Cardiac fibroblast (primary cell): ENCODE results near the gene ARR3.
A peak's percentile ranks its signal among the peaks of the same experiment; 100 is the strongest.
"Not testable (repeated sequence)": the region's sequence is repeated elsewhere in the genome, so short reads cannot be mapped to it uniquely, and the experiment has no call there.

Source experiments
- DNase-seq, 2 donors: peaks; one replicate each; pipeline versions ENCODE4 v3.0.0 to v3.0.0-alpha.2; 2010; ENCODE audit warnings: low read depth in 2 of 2
- H3K4me3 ChIP-seq, 2 donors: replicated peaks in 1 of 2; 1 replicate in 1 of 2; 2 replicates in 1 of 2; pipeline ENCODE4 v1.5.1; 2011; ENCODE audit warnings: low read depth in 2 of 2, low read length in 2 of 2, mild to moderate bottlenecking in 2 of 2, moderate library complexity in 1 of 2
- TF ChIP-seq, protein P1 (sequence below): IDR thresholded peaks from one replicate; pipeline ENCODE4 v1.5.1; 2011; ENCODE audit warnings: low read depth, mild to moderate bottlenecking, low read length, inconsistent platforms

The ARR3 gene

DNA sequence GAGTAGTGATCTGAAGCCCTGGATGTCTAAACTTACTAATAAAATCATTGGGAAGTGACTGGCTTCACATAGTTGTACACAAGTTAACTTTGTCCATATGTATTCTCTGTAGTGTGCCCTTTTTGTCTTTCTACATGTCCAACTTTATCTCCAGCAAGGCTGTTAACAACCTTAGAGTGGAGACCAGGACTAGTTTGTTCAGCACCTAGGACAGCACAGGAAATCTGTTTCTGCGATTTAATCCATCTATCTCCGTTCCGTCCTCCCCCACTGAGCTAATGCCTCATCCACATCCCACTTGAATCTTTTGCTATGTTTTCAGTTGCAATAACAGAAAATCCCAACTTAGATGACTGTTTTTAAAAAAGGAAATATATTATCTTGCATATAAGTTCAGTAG, 3.4 kb upstream of the ARR3 start:
- no peak overlapping the region for H3K4me3 ChIP-seq
- peak in 1 of 2 donors; percentile 2 for DNase-seq
- TF ChIP-seq, protein P1, sequence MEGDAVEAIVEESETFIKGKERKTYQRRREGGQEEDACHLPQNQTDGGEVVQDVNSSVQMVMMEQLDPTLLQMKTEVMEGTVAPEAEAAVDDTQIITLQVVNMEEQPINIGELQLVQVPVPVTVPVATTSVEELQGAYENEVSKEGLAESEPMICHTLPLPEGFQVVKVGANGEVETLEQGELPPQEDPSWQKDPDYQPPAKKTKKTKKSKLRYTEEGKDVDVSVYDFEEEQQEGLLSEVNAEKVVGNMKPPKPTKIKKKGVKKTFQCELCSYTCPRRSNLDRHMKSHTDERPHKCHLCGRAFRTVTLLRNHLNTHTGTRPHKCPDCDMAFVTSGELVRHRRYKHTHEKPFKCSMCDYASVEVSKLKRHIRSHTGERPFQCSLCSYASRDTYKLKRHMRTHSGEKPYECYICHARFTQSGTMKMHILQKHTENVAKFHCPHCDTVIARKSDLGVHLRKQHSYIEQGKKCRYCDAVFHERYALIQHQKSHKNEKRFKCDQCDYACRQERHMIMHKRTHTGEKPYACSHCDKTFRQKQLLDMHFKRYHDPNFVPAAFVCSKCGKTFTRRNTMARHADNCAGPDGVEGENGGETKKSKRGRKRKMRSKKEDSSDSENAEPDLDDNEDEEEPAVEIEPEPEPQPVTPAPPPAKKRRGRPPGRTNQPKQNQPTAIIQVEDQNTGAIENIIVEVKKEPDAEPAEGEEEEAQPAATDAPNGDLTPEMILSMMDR: no peak

DNA sequence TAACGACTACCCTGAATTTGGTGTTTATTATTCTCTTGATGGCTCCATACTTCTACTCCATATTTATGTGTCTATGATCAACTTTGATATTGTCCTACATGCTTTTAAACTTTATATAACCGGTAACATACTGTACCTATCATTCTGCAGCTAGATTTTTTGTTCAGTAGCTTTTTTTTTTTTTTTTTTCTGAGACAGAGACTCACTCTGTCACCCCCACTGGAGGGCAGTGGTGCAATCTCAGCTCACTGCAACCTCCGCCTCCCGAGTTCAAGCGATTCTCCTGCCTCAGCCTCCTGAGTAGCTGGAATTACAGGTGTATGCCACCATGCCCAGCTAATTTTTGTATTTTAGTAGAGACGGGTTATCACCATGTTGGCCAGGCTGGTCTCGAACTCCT, 5.9 kb downstream of the ARR3 start:
- DNase-seq, H3K4me3 ChIP-seq: not testable (repeated sequence)

DNA sequence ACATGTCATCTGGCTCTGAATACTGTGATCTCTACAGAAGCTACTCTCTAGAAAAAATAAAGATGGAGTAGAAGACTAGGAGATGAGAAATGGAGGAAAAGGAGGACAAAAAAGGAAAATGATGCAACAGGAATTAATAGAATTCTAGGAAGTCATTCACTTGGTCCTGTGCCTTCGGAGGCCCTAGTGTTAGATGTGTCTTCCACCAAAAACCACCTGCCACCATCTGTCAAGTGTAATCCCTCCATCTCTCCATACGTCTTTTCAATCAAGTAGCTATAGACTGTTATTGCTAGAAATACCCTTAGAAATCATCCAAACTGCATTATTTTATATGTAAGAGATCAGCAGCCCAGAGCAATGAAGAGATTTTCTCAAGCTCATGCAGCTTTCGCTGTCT, 10.9 kb downstream of the ARR3 start:
- TF ChIP-seq, protein P1: no peak
- no peak overlapping the region for H3K4me3 ChIP-seq
- DNase-seq: no peak

GRCh38 chrX:70280573-70280972, 12.4 kb downstream of the ARR3 start:
- no peak for DNase-seq
- TF ChIP-seq, protein P1: no peak
- H3K4me3 ChIP-seq: no peak overlapping the region

- DNase-seq: no peak
- no peak within 1 kb of the TSS for H3K4me3 ChIP-seq
- TF ChIP-seq, protein P1: no peak
Observed at GRCh38 chrX:70281951-70282350, 13.8 kb downstream of the ARR3 start, which contains the start of gene RAB41. TSS of gene RAB41 (plus strand) at chrX:70282172. CDS start at chrX:70282218, 46 bp downstream.

DNA sequence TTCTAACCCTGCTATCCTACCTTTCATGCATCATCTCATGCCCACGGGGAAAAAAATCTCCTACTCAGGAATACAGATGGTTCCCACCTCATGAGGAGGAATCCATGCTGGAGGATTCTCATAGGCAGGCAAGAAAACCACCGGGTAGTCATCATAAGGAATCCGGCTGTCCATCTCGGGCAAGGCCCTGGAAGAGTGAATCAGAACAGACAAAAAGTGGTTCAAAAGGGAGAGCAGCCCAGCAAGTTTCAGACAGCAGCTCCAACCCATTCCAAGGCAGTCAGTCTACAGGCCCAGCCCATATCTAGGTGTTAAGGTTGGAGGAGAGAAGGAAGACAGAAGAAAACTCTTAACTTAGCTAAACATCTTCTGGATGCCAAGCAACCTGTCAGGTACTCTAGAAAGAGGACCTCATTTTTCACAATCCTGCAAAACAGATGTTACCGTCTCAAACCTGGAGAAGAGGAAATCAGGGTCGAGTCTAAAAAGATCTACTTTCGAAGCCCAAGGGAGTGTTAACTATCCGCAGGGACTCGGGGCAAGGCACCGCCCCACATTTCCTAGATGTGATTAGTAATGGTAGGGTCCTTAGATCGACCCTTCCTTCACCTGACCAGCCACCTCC, 21.1 kb downstream of the ARR3 start:
- TF ChIP-seq, protein P1: no peak
- DNase-seq: peak in 1 of 2 donors; percentile 25
- H3K4me3 ChIP-seq: peak overlapping the region; percentile 69 to 78

GRCh38 chrX:70289793-70290770, 21.9 kb downstream of the ARR3 start, which contains the start of the genes KIF4A and PDZD11:
TSS of gene KIF4A (plus strand) at chrX:70290104. CDS start at chrX:70290459, 355 bp downstream.
TSS of gene PDZD11 (minus strand) at chrX:70289927. CDS start at chrX:70289341, 586 bp downstream.
- TF ChIP-seq, protein P1: no peak

More at GRCh38 chrX:70289793-70290770, 21.9 kb downstream of the ARR3 start, which contains the start of the genes KIF4A and PDZD11:
- peak; percentile 83 for DNase-seq
- peak within 1 kb of the TSS; percentile 69 to 78 for H3K4me3 ChIP-seq
